ENCODE data around the gene APBB1. TPM values are rescaled to one million over a fixed set of nuclear protein-coding genes. Genes with fewer than 3 reads are reported as not detected.

Gene APBB1
- total RNA-seq, 4 donors from 2014 or later: 9.8 to 31.4 (median 15.0) TPM

- Histone ChIP-seq H3K9me3 (no peaks in the 10 kb centered on the region), H3K27ac (no peak overlapping the region), H3K4me1 (no peaks in the 10 kb centered on the region), H3K36me3 (peaks cover 0 to 91% (median 0%) of the 10 kb centered on the region in 3 donors), H3K27me3 (no peaks in the 10 kb centered on the region), H3K4me3 (no peak overlapping the region)
- DNase-seq: no peak
- TF ChIP-seq CTCF (IDR thresholded peaks at IDR 0.05) (no peak), POLR2A (IDR thresholded peaks at IDR 0.05) (no peak)
These were observed 36.2 kb upstream of the APBB1 start for GRCh38 chr11:6455070-6455469.

DNA sequence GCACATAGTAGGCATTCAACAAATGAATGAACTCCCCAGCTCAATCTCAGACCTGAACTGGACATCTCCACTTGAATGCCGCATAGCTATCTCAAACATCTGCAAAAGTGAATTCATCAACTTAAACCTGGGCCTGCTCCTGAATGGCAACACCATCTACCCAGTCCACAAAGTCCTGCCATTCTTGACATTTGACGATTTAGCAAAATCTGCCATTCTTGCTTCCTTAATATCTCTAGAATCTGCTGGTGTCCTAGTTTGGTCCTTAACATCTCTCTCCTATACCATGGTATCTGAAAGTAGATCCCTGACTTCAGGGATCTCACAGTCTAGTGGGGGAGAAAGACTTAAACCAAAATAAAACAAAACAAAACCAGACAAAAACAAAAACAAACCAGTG lies 34.3 kb upstream of the APBB1 start:
- DNase-seq: no peak
- H3K36me3 ChIP-seq: peaks cover 0 to 98% (median 0%) of the 10 kb centered on the region in 3 donors

DNA sequence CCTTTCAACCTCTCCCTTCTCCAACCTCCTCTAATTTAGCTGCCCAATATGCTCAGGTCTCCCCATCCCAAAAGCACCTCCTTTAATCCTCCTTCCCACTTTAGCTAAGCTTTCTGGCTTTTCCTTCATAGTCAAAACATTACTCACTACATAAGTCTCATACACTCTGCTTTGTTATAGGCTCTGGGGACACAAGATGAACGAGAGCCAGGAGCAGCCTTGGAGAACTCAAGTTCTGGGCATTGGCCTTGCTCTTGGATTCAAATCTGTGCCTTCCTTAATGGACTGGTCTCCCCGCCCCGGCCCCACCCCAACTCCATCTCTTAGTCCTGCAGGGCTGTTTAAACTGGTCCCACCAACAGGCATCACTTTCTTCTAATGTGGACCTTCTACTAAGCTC lies 33.3 kb upstream of the APBB1 start:
- Histone ChIP-seq H3K27me3 (no peaks in the 10 kb centered on the region), H3K9me3 (no peaks in the 10 kb centered on the region), H3K27ac (no peak overlapping the region), H3K4me1 (no peaks in the 10 kb centered on the region), H3K4me3 (no peak overlapping the region), H3K36me3 (peaks cover 0 to 92% (median 0%) of the 10 kb centered on the region in 3 donors)
- TF ChIP-seq POLR2A (IDR thresholded peaks at IDR 0.05): no peak
- TF ChIP-seq CTCF (IDR thresholded peaks at IDR 0.05): no peak
- no peak for DNase-seq

More for the DNA sequence above, 34.3 kb upstream of the APBB1 start:
- TF ChIP-seq CTCF (IDR thresholded peaks at IDR 0.05) (no peak), POLR2A (IDR thresholded peaks at IDR 0.05) (no peak)
- Histone ChIP-seq H3K9me3 (no peaks in the 10 kb centered on the region), H3K27ac (no peak overlapping the region), H3K4me3 (no peak overlapping the region), H3K27me3 (no peaks in the 10 kb centered on the region), H3K4me1 (no peaks in the 10 kb centered on the region)

DNA sequence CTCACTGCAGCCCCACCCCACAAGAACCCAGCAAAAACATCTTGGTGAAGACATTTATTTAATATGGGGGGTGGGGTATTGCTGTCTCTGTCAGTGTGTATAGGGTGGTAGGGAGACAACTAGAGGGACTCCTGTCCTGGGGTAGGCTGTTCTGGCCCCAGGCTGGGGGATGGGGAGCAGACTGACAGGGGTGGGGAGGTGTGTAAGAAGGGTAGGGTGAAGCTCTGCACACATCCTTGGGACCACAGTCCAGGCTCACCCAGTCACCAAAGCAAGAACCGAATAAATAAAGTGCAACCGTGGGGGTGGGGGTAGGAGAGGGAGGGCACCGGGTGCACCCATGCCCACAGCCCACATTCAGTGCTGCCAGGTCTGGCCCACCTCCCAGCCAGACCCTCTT lies 29.7 kb upstream of the APBB1 start:
- H3K4me3 ChIP-seq: no peak overlapping the region
- TF ChIP-seq CTCF (IDR thresholded peaks at IDR 0.05) (no peak), POLR2A (IDR thresholded peaks at IDR 0.05) (no peak)
- H3K27me3 ChIP-seq: no peaks in the 10 kb centered on the region
- no peak overlapping the region for H3K27ac ChIP-seq
- H3K36me3 ChIP-seq: peaks cover 0 to 58% (median 0%) of the 10 kb centered on the region in 3 donors
- H3K9me3 ChIP-seq: no peaks in the 10 kb centered on the region
- H3K4me1 ChIP-seq: no peaks in the 10 kb centered on the region
- no peak for DNase-seq

GRCh38 chr11:6443269-6444003 lies 24.5 kb upstream of the APBB1 start:
- Histone ChIP-seq H3K4me1 (peaks cover 0 to 4% (median under 1%) of the 10 kb centered on the region in 4 donors), H3K4me3 (no peak overlapping the region), H3K36me3 (peaks cover 0 to 7% (median 0%) of the 10 kb centered on the region in 3 donors), H3K27me3 (no peaks in the 10 kb centered on the region), H3K9me3 (no peaks in the 10 kb centered on the region), H3K27ac (no peak overlapping the region)
- TF ChIP-seq CTCF (IDR thresholded peaks at IDR 0.05): peak; percentile 68 to 79 (median 76)
- no peak for TF ChIP-seq POLR2A (IDR thresholded peaks at IDR 0.05)
- peak; percentile 51 to 73 (median 67) for DNase-seq

Measured in Peyer's patch (tissue), 4 donors.